ENCODE results near the gene POLR3H.

POLR3H gene

GRCh38 chr22:41535244-41535643 is 9.0 kb downstream of the POLR3H start:
- no peak for DNase-seq (ENCODE audit: low read depth)

GRCh38 chr22:41534219-41534618 is 10.1 kb downstream of the POLR3H start:
- DNase-seq (ENCODE audit: low read depth): no peak

GRCh38 chr22:41532908-41533825 is 11.1 kb downstream of the POLR3H start:
- no peak for DNase-seq (ENCODE audit: low read depth)

GRCh38 chr22:41531715-41532477 is 12.4 kb downstream of the POLR3H start:
- DNase-seq (ENCODE audit: low read depth): no peak

- DNase-seq (ENCODE audit: low read depth): no peak
Measured at GRCh38 chr22:41530890-41531714, 13.2 kb downstream of the POLR3H start.

- DNase-seq (ENCODE audit: low read depth): no peak
Measured at GRCh38 chr22:41528938-41529561, 15.2 kb downstream of the POLR3H start.

- no peak for DNase-seq (ENCODE audit: low read depth)
Measured at GRCh38 chr22:41528132-41528766, 16.0 kb downstream of the POLR3H start.

GRCh38 chr22:41526830-41527799 is 17.2 kb downstream of the POLR3H start:
- no peak for DNase-seq (ENCODE audit: low read depth)

GRCh38 chr22:41526226-41526829 is 17.9 kb downstream of the POLR3H start:
- no peak for DNase-seq (ENCODE audit: low read depth)

GRCh38 chr22:41525450-41526225 is 18.6 kb downstream of the POLR3H start:
- no peak for DNase-seq (ENCODE audit: low read depth)

- DNase-seq (ENCODE audit: low read depth): no peak
Measured at GRCh38 chr22:41524809-41525449, 19.3 kb downstream of the POLR3H start.

GRCh38 chr22:41524251-41524661 is 20.0 kb downstream of the POLR3H start:
- no peak for DNase-seq (ENCODE audit: low read depth)

GRCh38 chr22:41523464-41524221 is 20.6 kb downstream of the POLR3H start:
- DNase-seq (ENCODE audit: low read depth): no peak

- DNase-seq (ENCODE audit: low read depth): no peak
Measured at GRCh38 chr22:41522813-41523212, 21.5 kb downstream of the POLR3H start.

GRCh38 chr22:41521126-41521525 is 23.1 kb downstream of the POLR3H start:
- DNase-seq (ENCODE audit: low read depth): no peak

GRCh38 chr22:41518048-41518347 is 26.3 kb downstream of the POLR3H start:
- DNase-seq (ENCODE audit: low read depth): no peak

- DNase-seq (ENCODE audit: low read depth): no peak
Measured at GRCh38 chr22:41517172-41518047, 26.9 kb downstream of the POLR3H start.

Data from GM04503 (cell line).